ENCODE results near the gene IFITM5.

DNA sequence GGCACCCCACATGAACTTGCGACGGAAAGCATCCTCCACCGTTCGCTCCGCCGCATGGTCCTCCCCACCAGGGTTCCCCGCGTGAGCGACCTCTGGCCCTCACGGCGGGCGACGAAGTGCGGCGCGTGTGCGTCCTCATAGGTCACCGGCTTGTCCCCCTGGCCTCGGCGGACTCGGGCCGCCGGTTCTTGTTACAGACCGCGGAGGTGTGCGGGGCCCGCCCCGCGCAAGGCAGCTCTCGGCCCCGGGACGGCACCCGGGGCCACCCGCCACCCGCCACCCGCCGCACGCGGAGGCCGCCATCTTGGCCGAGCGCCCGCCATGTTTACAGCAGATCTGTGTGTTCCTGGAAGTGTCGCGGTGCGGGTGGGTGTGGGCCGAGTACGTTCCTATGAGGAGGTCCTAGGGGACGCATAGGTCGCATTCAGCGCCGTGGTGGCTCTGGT is 4.8 kb upstream of the IFITM5 start:
- TF ChIP-seq, protein P1, sequence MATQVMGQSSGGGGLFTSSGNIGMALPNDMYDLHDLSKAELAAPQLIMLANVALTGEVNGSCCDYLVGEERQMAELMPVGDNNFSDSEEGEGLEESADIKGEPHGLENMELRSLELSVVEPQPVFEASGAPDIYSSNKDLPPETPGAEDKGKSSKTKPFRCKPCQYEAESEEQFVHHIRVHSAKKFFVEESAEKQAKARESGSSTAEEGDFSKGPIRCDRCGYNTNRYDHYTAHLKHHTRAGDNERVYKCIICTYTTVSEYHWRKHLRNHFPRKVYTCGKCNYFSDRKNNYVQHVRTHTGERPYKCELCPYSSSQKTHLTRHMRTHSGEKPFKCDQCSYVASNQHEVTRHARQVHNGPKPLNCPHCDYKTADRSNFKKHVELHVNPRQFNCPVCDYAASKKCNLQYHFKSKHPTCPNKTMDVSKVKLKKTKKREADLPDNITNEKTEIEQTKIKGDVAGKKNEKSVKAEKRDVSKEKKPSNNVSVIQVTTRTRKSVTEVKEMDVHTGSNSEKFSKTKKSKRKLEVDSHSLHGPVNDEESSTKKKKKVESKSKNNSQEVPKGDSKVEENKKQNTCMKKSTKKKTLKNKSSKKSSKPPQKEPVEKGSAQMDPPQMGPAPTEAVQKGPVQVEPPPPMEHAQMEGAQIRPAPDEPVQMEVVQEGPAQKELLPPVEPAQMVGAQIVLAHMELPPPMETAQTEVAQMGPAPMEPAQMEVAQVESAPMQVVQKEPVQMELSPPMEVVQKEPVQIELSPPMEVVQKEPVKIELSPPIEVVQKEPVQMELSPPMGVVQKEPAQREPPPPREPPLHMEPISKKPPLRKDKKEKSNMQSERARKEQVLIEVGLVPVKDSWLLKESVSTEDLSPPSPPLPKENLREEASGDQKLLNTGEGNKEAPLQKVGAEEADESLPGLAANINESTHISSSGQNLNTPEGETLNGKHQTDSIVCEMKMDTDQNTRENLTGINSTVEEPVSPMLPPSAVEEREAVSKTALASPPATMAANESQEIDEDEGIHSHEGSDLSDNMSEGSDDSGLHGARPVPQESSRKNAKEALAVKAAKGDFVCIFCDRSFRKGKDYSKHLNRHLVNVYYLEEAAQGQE (IDR thresholded peaks at IDR 0.05; ENCODE audit: insufficient read depth in 1 of 2, low read depth in 2 of 2, low read length in 2 of 2) = no peak
- no peak for TF ChIP-seq TAF1 (IDR thresholded peaks at IDR 0.05; ENCODE audit: borderline replicate concordance, insufficient read depth, low read length)
- TF ChIP-seq POLR2AphosphoS5 (IDR thresholded peaks at IDR 0.05; ENCODE audit: low read depth, low read length) = no peak
- TF ChIP-seq SIN3A (IDR thresholded peaks at IDR 0.05; ENCODE audit: borderline replicate concordance, insufficient read depth, low read length) = no peak

All from PFSK-1 (cell line).